MM.1S (cell line): ENCODE measurements around the gene PSTPIP1.

Experiments
- CTCF ChIP-seq: fragments of 300-600 bp; sonication (generic); IDR thresholded peaks from 2 replicates; pipeline ENCODE4 v1.5.1; 2016; ENCODE audit warnings: antibody characterized with exemption, low read length, mixed read lengths
- EZH2 ChIP-seq: fragments of 300-600 bp; sonication (generic); optimal IDR thresholded peaks from 2 replicates; pipeline ENCODE3; 2017; ENCODE audit warnings: low read depth, mild to moderate bottlenecking, antibody characterized with exemption, low read length, mixed read lengths
- EZH2phosphoT487 ChIP-seq: fragments of 300-600 bp; sonication (generic); IDR thresholded peaks from 2 replicates; pipeline ENCODE4 v1.6.1; 2018; ENCODE audit warnings: antibody characterized with exemption, low read length

- TF ChIP-seq CTCF (no peak), EZH2phosphoT487 (no peak), EZH2 (no peak)
Observed at GRCh38 chr15:77014132-77015081, 19.5 kb downstream of the PSTPIP1 start.
